Activated T-cell treated with anti-CD3 and anti-CD28 coated beads, Interleukin-2, amount 50 U/mL, for 72 hours (primary cell): ENCODE results near the gene PLCXD3. TPM values are rescaled to one million over a fixed set of nuclear protein-coding genes. Genes with fewer than 3 reads are reported as not detected.

Source experiments
- ATAC-seq, 2 donors: fragments of 150-1000 bp; cut with Tn5 transposase; replicated peaks in 1 of 2; 2 replicates each; pipeline ENCODE4 v1.10.0; 2021; ENCODE audit warnings: moderate library complexity in 2 of 2, mild to moderate bottlenecking in 1 of 2
- DNase-seq, 2 donors: peaks; one replicate each; pipeline ENCODE4 v3.0.0; 2021 to 2022; ENCODE audit warnings: mixed read lengths in 1 of 2
- H3K27ac Mint-ChIP-seq: one replicate; pipeline ENCODE4 v1.8.0; 2022; ENCODE audit warnings: mild to moderate bottlenecking, moderate library complexity, mixed read lengths
- H3K27me3 Mint-ChIP-seq: one replicate; pipeline ENCODE4 v1.8.0; 2022; ENCODE audit warnings: low read depth, mixed read lengths
- H3K36me3 Mint-ChIP-seq, 2 donors: one replicate each; pipeline ENCODE4 v1.8.0; 2022; ENCODE audit warnings: mixed read lengths in 2 of 2, mild to moderate bottlenecking in 1 of 2; ENCODE audit not compliant: insufficient read depth in 2 of 2
- H3K4me1 Mint-ChIP-seq: one replicate; pipeline ENCODE4 v1.8.0; 2022; ENCODE audit warnings: low read depth, mixed read lengths
- H3K4me3 Mint-ChIP-seq, 2 donors: one replicate each; pipeline ENCODE4 v1.8.0; 2022; ENCODE audit warnings: mild to moderate bottlenecking in 2 of 2, mixed read lengths in 2 of 2, moderate library complexity in 2 of 2
- H3K9me3 Mint-ChIP-seq, 2 donors: one replicate each; pipeline ENCODE4 v1.8.0; 2022; ENCODE audit warnings: mixed read lengths in 2 of 2
- total RNA-seq, 2 donors: library from RNA; stranded (reverse); gene quantifications; one replicate each; pipeline ENCODE4 v1.2.3, GENCODE V29; 2022

PLCXD3 gene
- total RNA-seq, 2 donors from 2014 or later: not detected

GRCh38 chr5:41312066-41312465, 198.3 kb downstream of the PLCXD3 start:
- no peak for DNase-seq
- no peaks in the 10 kb centered on the region for H3K27me3 Mint-ChIP-seq
- no peaks in the 10 kb centered on the region for H3K36me3 Mint-ChIP-seq
- no peak for ATAC-seq
- no peak overlapping the region for H3K4me3 Mint-ChIP-seq
- no peak overlapping the region for H3K27ac Mint-ChIP-seq
- H3K4me1 Mint-ChIP-seq: no peaks in the 10 kb centered on the region
- no peaks in the 10 kb centered on the region for H3K9me3 Mint-ChIP-seq

- ATAC-seq: no peak
- Mint-ChIP-seq H3K4me3 (no peak overlapping the region), H3K36me3 (no peaks in the 10 kb centered on the region), H3K9me3 (no peaks in the 10 kb centered on the region), H3K27ac (no peak overlapping the region), H3K4me1 (no peaks in the 10 kb centered on the region), H3K27me3 (no peaks in the 10 kb centered on the region)
- DNase-seq: no peak
Observed at GRCh38 chr5:41309275-41309674, 201.1 kb downstream of the PLCXD3 start.

- no peak overlapping the region for H3K27ac Mint-ChIP-seq
- no peaks in the 10 kb centered on the region for H3K36me3 Mint-ChIP-seq
- DNase-seq (no peak), ATAC-seq (no peak)
- H3K4me1 Mint-ChIP-seq: no peaks in the 10 kb centered on the region
- H3K27me3 Mint-ChIP-seq: no peaks in the 10 kb centered on the region
- no peaks in the 10 kb centered on the region for H3K9me3 Mint-ChIP-seq
- no peak overlapping the region for H3K4me3 Mint-ChIP-seq
Observed at GRCh38 chr5:41306005-41306404, 204.4 kb downstream of the PLCXD3 start.

GRCh38 chr5:41305056-41305455, 205.3 kb downstream of the PLCXD3 start:
- Mint-ChIP-seq H3K4me3 (no peak overlapping the region), H3K27ac (no peak overlapping the region), H3K27me3 (no peaks in the 10 kb centered on the region), H3K4me1 (no peaks in the 10 kb centered on the region), H3K9me3 (no peaks in the 10 kb centered on the region), H3K36me3 (no peaks in the 10 kb centered on the region)
- ATAC-seq (no peak), DNase-seq (no peak)

- Mint-ChIP-seq H3K27me3 (no peaks in the 10 kb centered on the region), H3K4me1 (no peaks in the 10 kb centered on the region), H3K36me3 (no peaks in the 10 kb centered on the region), H3K9me3 (no peaks in the 10 kb centered on the region), H3K4me3 (no peak overlapping the region), H3K27ac (no peak overlapping the region)
- no peak for DNase-seq
- ATAC-seq: no peak
Observed at GRCh38 chr5:41296066-41296465, 214.3 kb downstream of the PLCXD3 start.

- H3K4me1 Mint-ChIP-seq: no peaks in the 10 kb centered on the region
- DNase-seq (no peak), ATAC-seq (no peak)
- H3K9me3 Mint-ChIP-seq: peaks cover 3 to 7% of the 10 kb centered on the region in 2 donors
- no peak overlapping the region for H3K27ac Mint-ChIP-seq
- no peak overlapping the region for H3K4me3 Mint-ChIP-seq
- no peaks in the 10 kb centered on the region for H3K36me3 Mint-ChIP-seq
- H3K27me3 Mint-ChIP-seq: no peaks in the 10 kb centered on the region
Observed at GRCh38 chr5:41291323-41291722, 219.1 kb downstream of the PLCXD3 start.

GRCh38 chr5:41290810-41291209, 219.6 kb downstream of the PLCXD3 start:
- Mint-ChIP-seq H3K9me3 (peaks cover 3 to 7% of the 10 kb centered on the region in 2 donors), H3K4me1 (no peaks in the 10 kb centered on the region), H3K36me3 (no peaks in the 10 kb centered on the region), H3K27me3 (no peaks in the 10 kb centered on the region), H3K27ac (no peak overlapping the region), H3K4me3 (no peak overlapping the region)
- no peak for DNase-seq
- ATAC-seq: no peak

GRCh38 chr5:41289970-41290464, 220.4 kb downstream of the PLCXD3 start:
- Mint-ChIP-seq H3K4me1 (no peaks in the 10 kb centered on the region), H3K4me3 (no peak overlapping the region), H3K36me3 (no peaks in the 10 kb centered on the region), H3K27me3 (no peaks in the 10 kb centered on the region), H3K27ac (no peak overlapping the region), H3K9me3 (peaks cover 3 to 7% of the 10 kb centered on the region in 2 donors)
- DNase-seq (no peak), ATAC-seq (no peak)

- no peaks in the 10 kb centered on the region for H3K36me3 Mint-ChIP-seq
- H3K27me3 Mint-ChIP-seq: no peaks in the 10 kb centered on the region
- H3K4me1 Mint-ChIP-seq: no peaks in the 10 kb centered on the region
- no peak overlapping the region for H3K27ac Mint-ChIP-seq
- H3K4me3 Mint-ChIP-seq: no peak overlapping the region
- DNase-seq: no peak
- ATAC-seq: no peak
- peaks cover 3 to 7% of the 10 kb centered on the region in 2 donors for H3K9me3 Mint-ChIP-seq
Observed at GRCh38 chr5:41286696-41287095, 223.7 kb downstream of the PLCXD3 start.

GRCh38 chr5:41286165-41286564, 224.2 kb downstream of the PLCXD3 start:
- ATAC-seq: no peak
- Mint-ChIP-seq H3K4me1 (no peaks in the 10 kb centered on the region), H3K36me3 (no peaks in the 10 kb centered on the region), H3K27ac (no peak overlapping the region), H3K4me3 (no peak overlapping the region), H3K27me3 (no peaks in the 10 kb centered on the region), H3K9me3 (peaks cover 3 to 7% of the 10 kb centered on the region in 2 donors)
- no peak for DNase-seq

GRCh38 chr5:41284938-41285337, 225.5 kb downstream of the PLCXD3 start:
- no peak overlapping the region for H3K4me3 Mint-ChIP-seq
- ATAC-seq: no peak

GRCh38 chr5:41281215-41281810, 229.1 kb downstream of the PLCXD3 start:
- H3K27me3 Mint-ChIP-seq: no peaks in the 10 kb centered on the region
- H3K9me3 Mint-ChIP-seq: peaks cover 0 to 1% of the 10 kb centered on the region in 2 donors
- DNase-seq: no peak
- H3K4me3 Mint-ChIP-seq: no peak overlapping the region
- no peaks in the 10 kb centered on the region for H3K36me3 Mint-ChIP-seq
- no peaks in the 10 kb centered on the region for H3K4me1 Mint-ChIP-seq
- no peak overlapping the region for H3K27ac Mint-ChIP-seq
- ATAC-seq: no peak

More at GRCh38 chr5:41284938-41285337, 225.5 kb downstream of the PLCXD3 start:
- H3K4me1 Mint-ChIP-seq: no peaks in the 10 kb centered on the region
- H3K9me3 Mint-ChIP-seq: peaks cover 3 to 7% of the 10 kb centered on the region in 2 donors
- no peak overlapping the region for H3K27ac Mint-ChIP-seq
- no peaks in the 10 kb centered on the region for H3K36me3 Mint-ChIP-seq
- no peaks in the 10 kb centered on the region for H3K27me3 Mint-ChIP-seq
- no peak for DNase-seq

GRCh38 chr5:41279040-41279439, 231.4 kb downstream of the PLCXD3 start:
- no peak for DNase-seq
- H3K4me3 Mint-ChIP-seq: no peak overlapping the region
- H3K27me3 Mint-ChIP-seq: no peaks in the 10 kb centered on the region
- peaks cover 0 to 1% of the 10 kb centered on the region in 2 donors for H3K9me3 Mint-ChIP-seq
- H3K4me1 Mint-ChIP-seq: no peaks in the 10 kb centered on the region
- no peak for ATAC-seq
- H3K36me3 Mint-ChIP-seq: no peaks in the 10 kb centered on the region
- no peak overlapping the region for H3K27ac Mint-ChIP-seq
